Measurements from ENCODE around the gene CRADD.

The CRADD gene

DNA sequence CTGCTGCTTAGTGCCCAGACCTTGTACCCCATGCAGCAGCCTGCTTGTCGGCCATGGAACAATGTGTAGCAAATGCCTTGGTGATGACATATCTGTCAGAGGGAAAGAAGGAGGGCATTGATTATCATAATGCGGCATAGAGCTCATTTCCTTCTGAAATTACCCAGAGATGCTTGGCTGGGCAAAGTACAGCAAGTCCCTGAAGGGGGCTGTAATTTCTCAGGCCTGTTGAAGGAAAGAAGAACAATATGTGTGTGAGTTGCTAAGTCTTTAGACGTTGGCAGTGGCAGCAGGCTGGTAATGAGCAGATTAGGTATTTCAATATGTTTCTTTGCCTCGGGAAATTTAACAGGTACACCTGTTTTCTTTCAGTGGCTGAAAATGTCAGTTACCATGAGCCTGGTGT is 128.6 kb downstream of the CRADD start:
- POLR2A ChIA-PET (ENCODE audit: low non-redundant PET), result no interaction called here
- CTCF ChIA-PET, result no interaction called here
- no peak for DNase-seq (ENCODE audit: low spot score)
- H3K27ac ChIP-seq, result no peak overlapping the region
- no peak for TF ChIP-seq CTCF (conservative IDR thresholded peaks at IDR 0.05; ENCODE audit: low read depth)

- DNase-seq (ENCODE audit: low spot score), result no peak
- CTCF ChIA-PET, result no interaction called here
- no peak overlapping the region for H3K27ac ChIP-seq
- POLR2A ChIA-PET (ENCODE audit: low non-redundant PET), result no interaction called here
- TF ChIP-seq CTCF (conservative IDR thresholded peaks at IDR 0.05; ENCODE audit: low read depth), result no peak
Measured at GRCh38 chr12:93807354-93807753, 130.2 kb downstream of the CRADD start.

DNA sequence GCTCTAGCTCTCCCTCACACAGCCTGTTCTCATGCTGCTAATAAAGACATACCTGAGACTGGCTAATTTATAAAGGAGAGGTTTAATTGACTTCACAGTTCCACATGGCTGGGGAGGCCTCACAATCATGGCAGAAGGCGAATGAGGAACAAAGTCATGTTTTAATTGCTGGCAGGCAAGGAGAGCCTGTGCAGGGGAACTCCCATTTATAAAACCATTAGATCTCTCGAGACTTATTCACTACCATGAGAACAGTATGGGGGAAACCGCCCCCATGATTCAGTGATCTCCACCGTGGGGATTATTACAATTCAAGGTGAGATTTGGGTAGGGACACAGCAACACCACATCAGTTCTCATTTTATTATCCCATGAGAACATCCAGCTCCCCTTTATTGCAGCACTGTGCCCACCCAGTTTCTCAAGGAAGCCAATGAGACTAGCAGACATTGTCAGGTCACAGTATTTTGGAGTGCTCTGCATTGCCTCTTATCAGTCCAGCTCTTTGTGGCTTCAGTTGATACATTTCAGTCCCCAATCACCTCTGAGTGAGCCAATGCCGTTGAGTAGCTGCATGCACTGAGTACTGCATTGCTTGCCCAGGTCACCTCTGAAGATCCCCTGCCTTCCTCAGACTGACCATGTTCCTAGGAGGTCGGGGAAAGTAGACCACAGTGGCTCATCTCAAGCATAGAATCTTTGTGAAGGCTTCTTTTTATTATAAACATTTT is 131.2 kb downstream of the CRADD start:
- no peak overlapping the region for H3K27ac ChIP-seq
- CTCF ChIA-PET, result no interaction called here
- no peak for TF ChIP-seq CTCF (conservative IDR thresholded peaks at IDR 0.05; ENCODE audit: low read depth)
- no peak for DNase-seq (ENCODE audit: low spot score)
- POLR2A ChIA-PET (ENCODE audit: low non-redundant PET), result no interaction called here

- no peak overlapping the region for H3K27ac ChIP-seq
- DNase-seq (ENCODE audit: low spot score), result no peak
- CTCF ChIA-PET, result interaction anchor here (0.7 kb wide), 1 partner anchor 122 kb away, joined by 5 read pairs; no protein-coding TSS in a partner anchor
- no peak for TF ChIP-seq CTCF (conservative IDR thresholded peaks at IDR 0.05; ENCODE audit: low read depth)
- POLR2A ChIA-PET (ENCODE audit: low non-redundant PET), result no interaction called here
Measured at GRCh38 chr12:93812626-93813025, 135.5 kb downstream of the CRADD start.

DNA sequence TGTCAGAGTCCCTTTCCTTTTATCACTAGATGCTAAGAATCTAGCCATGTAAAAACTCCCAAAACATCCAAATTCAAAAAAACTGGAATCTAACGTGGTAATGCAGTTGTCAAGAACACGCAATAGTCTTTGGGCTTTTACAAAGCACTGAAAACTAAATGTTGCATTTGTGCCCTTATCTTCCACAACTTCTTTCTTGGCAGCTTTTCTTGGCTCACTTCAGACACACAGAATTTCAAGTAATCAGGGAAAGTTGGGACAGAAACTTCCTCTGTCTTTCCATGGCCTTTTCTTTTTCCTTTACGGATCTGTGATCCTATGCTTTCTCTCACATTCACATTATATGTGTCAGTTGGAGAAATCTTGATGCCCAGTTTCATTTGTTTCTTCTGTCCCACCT is 136.0 kb downstream of the CRADD start:
- DNase-seq (ENCODE audit: low spot score), result no peak
- ChIA-PET CTCF (no interaction called here), POLR2A (ENCODE audit: low non-redundant PET) (no interaction called here)
- H3K27ac ChIP-seq, result no peak overlapping the region
- no peak for TF ChIP-seq CTCF (conservative IDR thresholded peaks at IDR 0.05; ENCODE audit: low read depth)

GRCh38 chr12:93813972-93814821 is 137.0 kb downstream of the CRADD start:
- TF ChIP-seq CTCF (conservative IDR thresholded peaks at IDR 0.05; ENCODE audit: low read depth), result no peak
- ChIA-PET CTCF (no interaction called here), POLR2A (ENCODE audit: low non-redundant PET) (no interaction called here)
- DNase-seq (ENCODE audit: low spot score), result no peak
- no peak overlapping the region for H3K27ac ChIP-seq
